ENCODE results near the gene DBN1. TPM values are rescaled to one million over a fixed set of nuclear protein-coding genes. Genes with fewer than 3 reads are reported as not detected.

Gene DBN1
- total and polyA plus RNA-seq, 5 donors: 15.3 to 44.8 (median 19.9) TPM

GRCh38 chr5:177478711-177479646 is 5.5 kb upstream of the DBN1 start:
- Histone ChIP-seq H3K9me3 (ENCODE audit: control insufficient read depth, low read length) (no peaks in the 10 kb centered on the region), H3K27ac (ENCODE audit: low read length) (peak overlapping the region; percentile 65), H3K4me3 (ENCODE audit: low read length) (no peak overlapping the region), H3K27me3 (ENCODE audit: control insufficient read depth, insufficient read depth) (no peaks in the 10 kb centered on the region), H3K4me1 (ENCODE audit: control insufficient read depth, insufficient read depth, low read length) (peaks cover 7% of the 10 kb centered on the region)
- intact Hi-C loops (cut with DNase I): no loop called here
- DNase-seq (peak; percentile 91 to 97 (median 96)), ATAC-seq (peak; percentile 84 to 90)
- 20% methylated on average over 18 of the region's 18 CpGs for WGBS

- ATAC-seq (no peak), DNase-seq (peak in 1 of 3 donors; percentile 58)
- Histone ChIP-seq H3K27me3 (ENCODE audit: control insufficient read depth, insufficient read depth) (no peaks in the 10 kb centered on the region), H3K4me1 (ENCODE audit: control insufficient read depth, insufficient read depth, low read length) (peaks cover 8% of the 10 kb centered on the region), H3K4me3 (ENCODE audit: low read length) (no peak overlapping the region), H3K27ac (ENCODE audit: low read length) (no peak overlapping the region), H3K9me3 (ENCODE audit: control insufficient read depth, low read length) (no peaks in the 10 kb centered on the region)
- intact Hi-C loops (cut with DNase I): no loop called here
- 95% methylated on average over 13 of the region's 13 CpGs for whole genome bisulfite sequencing
Measured at GRCh38 chr5:177477701-177478477, 4.5 kb upstream of the DBN1 start.

GRCh38 chr5:177476531-177477233 is 3.2 kb upstream of the DBN1 start:
- Histone ChIP-seq H3K27ac (ENCODE audit: low read length) (no peak overlapping the region), H3K9me3 (ENCODE audit: control insufficient read depth, low read length) (no peaks in the 10 kb centered on the region), H3K4me3 (ENCODE audit: low read length) (no peak overlapping the region), H3K27me3 (ENCODE audit: control insufficient read depth, insufficient read depth) (no peaks in the 10 kb centered on the region), H3K4me1 (ENCODE audit: control insufficient read depth, insufficient read depth, low read length) (peaks cover 8% of the 10 kb centered on the region)
- DNase-seq: peak; percentile 70 to 85 (median 82)
- peak; percentile 7 to 22 for ATAC-seq
- intact Hi-C loops (cut with DNase I): no loop called here
- WGBS: 71% methylated on average over 18 of the region's 18 CpGs

- intact Hi-C loops (cut with DNase I): no loop called here
- Histone ChIP-seq H3K27me3 (ENCODE audit: control insufficient read depth, insufficient read depth) (no peaks in the 10 kb centered on the region), H3K4me1 (ENCODE audit: control insufficient read depth, insufficient read depth, low read length) (peaks cover 8% of the 10 kb centered on the region), H3K9me3 (ENCODE audit: control insufficient read depth, low read length) (no peaks in the 10 kb centered on the region), H3K27ac (ENCODE audit: low read length) (no peak overlapping the region), H3K4me3 (ENCODE audit: low read length) (no peak overlapping the region)
- DNase-seq: no peak
- 56% methylated on average over 11 of the region's 11 CpGs for WGBS
- ATAC-seq: no peak
Measured at GRCh38 chr5:177475563-177476427, 2.4 kb upstream of the DBN1 start.

- Histone ChIP-seq H3K27ac (ENCODE audit: low read length) (no peak overlapping the region), H3K9me3 (ENCODE audit: control insufficient read depth, low read length) (no peaks in the 10 kb centered on the region), H3K4me1 (ENCODE audit: control insufficient read depth, insufficient read depth, low read length) (peaks cover 6% of the 10 kb centered on the region), H3K4me3 (ENCODE audit: low read length) (no peak overlapping the region), H3K27me3 (ENCODE audit: control insufficient read depth, insufficient read depth) (no peaks in the 10 kb centered on the region)
- DNase-seq (no peak), ATAC-seq (no peak)
- WGBS: 50% methylated on average over 4 of the region's 4 CpGs
- intact Hi-C loops (cut with DNase I): no loop called here
Measured at GRCh38 chr5:177474846-177475562, 1.6 kb upstream of the DBN1 start.

GRCh38 chr5:177474002-177474476 is 605 bp upstream of the DBN1 start:
- Histone ChIP-seq H3K27me3 (ENCODE audit: control insufficient read depth, insufficient read depth) (no peaks in the 10 kb centered on the region), H3K4me1 (ENCODE audit: control insufficient read depth, insufficient read depth, low read length) (peaks cover 2% of the 10 kb centered on the region), H3K4me3 (ENCODE audit: low read length) (no peak overlapping the region), H3K9me3 (ENCODE audit: control insufficient read depth, low read length) (no peaks in the 10 kb centered on the region), H3K27ac (ENCODE audit: low read length) (no peak overlapping the region)
- DNase-seq (no peak), ATAC-seq (no peak)
- intact Hi-C loops (cut with DNase I): no loop called here
- 33% methylated on average over 7 of the region's 7 CpGs for WGBS

- peak overlapping the region; percentile 41 for H3K27ac ChIP-seq (ENCODE audit: low read length)
- H3K4me1 ChIP-seq (ENCODE audit: control insufficient read depth, insufficient read depth, low read length): peaks cover 2% of the 10 kb centered on the region
- ATAC-seq (peak in 1 of 2 donors; percentile 10), DNase-seq (peak in 2 of 3 donors; percentile 76 to 78)
- no peaks in the 10 kb centered on the region for H3K27me3 ChIP-seq (ENCODE audit: control insufficient read depth, insufficient read depth)
- H3K4me3 ChIP-seq (ENCODE audit: low read length): peak overlapping the region; percentile 87
- H3K9me3 ChIP-seq (ENCODE audit: control insufficient read depth, low read length): no peaks in the 10 kb centered on the region
- 1% methylated on average over 88 of the region's 93 CpGs for WGBS
- intact Hi-C loops (cut with DNase I): no loop called here
Measured at GRCh38 chr5:177472460-177473442, 683 bp downstream of the DBN1 start.

GRCh38 chr5:177471610-177472356 is 1.7 kb downstream of the DBN1 start:
- Histone ChIP-seq H3K27ac (ENCODE audit: low read length) (peak overlapping the region; percentile 18), H3K4me1 (ENCODE audit: control insufficient read depth, insufficient read depth, low read length) (peaks cover 2% of the 10 kb centered on the region), H3K27me3 (ENCODE audit: control insufficient read depth, insufficient read depth) (no peaks in the 10 kb centered on the region), H3K4me3 (ENCODE audit: low read length) (peak overlapping the region; percentile 87), H3K9me3 (ENCODE audit: control insufficient read depth, low read length) (no peaks in the 10 kb centered on the region)
- ATAC-seq: peak; percentile 38 to 64
- 38% methylated on average over 14 of the region's 14 CpGs for WGBS
- peak; percentile 83 to 92 (median 91) for DNase-seq
- intact Hi-C loops (cut with DNase I): no loop called here

All from right cardiac atrium (tissue), 5 donors.